ENCODE results near the gene UVSSA. TPM values are rescaled to one million over a fixed set of nuclear protein-coding genes. Genes with fewer than 3 reads are reported as not detected.

Gene UVSSA
- total and polyA plus RNA-seq, 9 of the 15 experiments (the other 6 are each of a cell fraction or from before 2014, with no cell fraction given): 0.21 to 14.6 (median 3.3) TPM

DNA sequence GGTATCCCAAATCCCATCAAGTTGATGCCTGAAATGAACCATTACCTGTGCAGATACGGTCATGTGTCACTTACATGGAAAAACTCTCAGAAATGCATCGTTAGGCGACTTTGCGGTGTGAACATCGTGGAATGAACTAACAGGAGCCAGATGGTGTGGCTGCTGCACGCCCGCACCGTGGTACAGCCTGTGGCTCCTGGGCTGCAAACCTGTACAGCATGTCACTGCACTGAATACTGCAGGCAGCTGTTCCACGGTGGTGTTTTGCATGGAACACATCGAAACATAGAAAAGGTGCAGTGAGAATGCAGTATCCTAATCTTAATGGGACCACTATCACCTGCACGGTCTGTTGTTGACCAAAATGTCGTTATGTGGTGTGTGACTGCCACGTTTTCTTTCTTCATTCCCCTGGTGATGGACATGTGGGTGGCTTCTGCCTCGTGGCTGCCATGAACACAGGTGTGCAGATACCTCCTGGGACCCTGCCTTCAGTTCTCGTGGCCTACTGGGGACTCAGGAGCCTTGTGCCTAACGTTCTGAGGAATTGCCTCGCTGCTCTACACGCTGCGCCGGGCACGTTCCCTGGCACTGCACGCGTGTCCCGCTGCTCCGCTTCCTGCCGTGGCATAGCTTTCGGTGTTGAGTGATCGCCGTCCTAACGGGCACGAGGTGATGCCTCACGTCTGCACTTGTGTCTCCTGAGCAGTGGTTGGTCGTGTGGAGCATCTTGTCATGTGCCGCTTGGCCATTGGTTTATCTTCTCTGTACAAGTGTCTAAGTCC, 38.9 kb upstream of the UVSSA start:
- Histone ChIP-seq H2AFZ (ENCODE audit: low read depth, low read length) (no peak overlapping the region), H3K9ac (ENCODE audit: insufficient read depth in 1 of 2, low read depth in 2 of 2, low read length in 2 of 2) (peak overlapping the region in 1 of 2 experiments; percentile 80; a peak in 2 of 4 replicates), H3K4me3 (no peak overlapping the region), H3K4me1 (replicated peaks in 1 of 2; ENCODE audit: control insufficient read depth in 2 of 2, insufficient read depth in 2 of 2, low read length in 2 of 2) (peaks cover 4 to 44% of the 10 kb centered on the region in 2 experiments; a peak in 4 of 5 replicates), H3K27ac (ENCODE audit: extremely low read depth, low read depth, low read length) (no peak overlapping the region), H4K20me1 (replicated peaks; ENCODE audit: control insufficient read depth, insufficient read depth, low read length) (peaks cover 12% of the 10 kb centered on the region), H3K36me3 (ENCODE audit: control insufficient read depth, insufficient read depth, low read length) (peaks cover 48% of the 10 kb centered on the region; the same call in 2 of the 3 replicates), H3K9me3 (replicated peaks; ENCODE audit: control insufficient read depth, insufficient read depth, low read depth, low read length) (no peaks in the 10 kb centered on the region), H3K27me3 (ENCODE audit: control insufficient read depth in 2 of 2, insufficient read depth in 2 of 2, low read length in 2 of 2) (no peaks in the 10 kb centered on the region; a peak in 1 of 5 replicates), H3K9me1 (ENCODE audit: control insufficient read depth, insufficient read depth, low read length) (no peaks in the 10 kb centered on the region), H3K79me2 (ENCODE audit: control insufficient read depth, insufficient read depth, low read length) (peaks cover 83% of the 10 kb centered on the region), H3K4me2 (ENCODE audit: insufficient read depth, low read length) (0 out of 2 replicates have a peak overlapping the region, but pooled peaks have one; percentile 6)
- intact Hi-C loops (cut with micrococcal nuclease) (no loop called here), in situ Hi-C loops (cut with MboI) (no loop called here)
- 94% methylated on average over 33 of the region's 34 CpGs for WGBS (ENCODE audit: insufficient coverage, low coverage, missing lambda C conversion rate)
- CTCF ChIA-PET (ENCODE audit: low intra/inter-chr PET ratio): no interaction called here
- no peak for DNase-seq (ENCODE audit: extremely low read depth in 1 of 4, low spot score in 3 of 4)
- no peak for FAIRE-seq
- no TSS peak for BruUV-seq (replicated peaks)
- ATAC-seq: no peak
- TF ChIP-seq POLR2AphosphoS5 (IDR thresholded peaks at IDR 0.05; ENCODE audit: control insufficient read depth, insufficient read depth, low read depth, low read length) (0 out of 2 replicates have a peak, but pooled peaks have one; percentile 28), POLR2G (IDR thresholded peaks at IDR 0.05; ENCODE audit: low read depth, low read length) (peak; percentile 59)
- TF ChIP-seq, protein P1, sequence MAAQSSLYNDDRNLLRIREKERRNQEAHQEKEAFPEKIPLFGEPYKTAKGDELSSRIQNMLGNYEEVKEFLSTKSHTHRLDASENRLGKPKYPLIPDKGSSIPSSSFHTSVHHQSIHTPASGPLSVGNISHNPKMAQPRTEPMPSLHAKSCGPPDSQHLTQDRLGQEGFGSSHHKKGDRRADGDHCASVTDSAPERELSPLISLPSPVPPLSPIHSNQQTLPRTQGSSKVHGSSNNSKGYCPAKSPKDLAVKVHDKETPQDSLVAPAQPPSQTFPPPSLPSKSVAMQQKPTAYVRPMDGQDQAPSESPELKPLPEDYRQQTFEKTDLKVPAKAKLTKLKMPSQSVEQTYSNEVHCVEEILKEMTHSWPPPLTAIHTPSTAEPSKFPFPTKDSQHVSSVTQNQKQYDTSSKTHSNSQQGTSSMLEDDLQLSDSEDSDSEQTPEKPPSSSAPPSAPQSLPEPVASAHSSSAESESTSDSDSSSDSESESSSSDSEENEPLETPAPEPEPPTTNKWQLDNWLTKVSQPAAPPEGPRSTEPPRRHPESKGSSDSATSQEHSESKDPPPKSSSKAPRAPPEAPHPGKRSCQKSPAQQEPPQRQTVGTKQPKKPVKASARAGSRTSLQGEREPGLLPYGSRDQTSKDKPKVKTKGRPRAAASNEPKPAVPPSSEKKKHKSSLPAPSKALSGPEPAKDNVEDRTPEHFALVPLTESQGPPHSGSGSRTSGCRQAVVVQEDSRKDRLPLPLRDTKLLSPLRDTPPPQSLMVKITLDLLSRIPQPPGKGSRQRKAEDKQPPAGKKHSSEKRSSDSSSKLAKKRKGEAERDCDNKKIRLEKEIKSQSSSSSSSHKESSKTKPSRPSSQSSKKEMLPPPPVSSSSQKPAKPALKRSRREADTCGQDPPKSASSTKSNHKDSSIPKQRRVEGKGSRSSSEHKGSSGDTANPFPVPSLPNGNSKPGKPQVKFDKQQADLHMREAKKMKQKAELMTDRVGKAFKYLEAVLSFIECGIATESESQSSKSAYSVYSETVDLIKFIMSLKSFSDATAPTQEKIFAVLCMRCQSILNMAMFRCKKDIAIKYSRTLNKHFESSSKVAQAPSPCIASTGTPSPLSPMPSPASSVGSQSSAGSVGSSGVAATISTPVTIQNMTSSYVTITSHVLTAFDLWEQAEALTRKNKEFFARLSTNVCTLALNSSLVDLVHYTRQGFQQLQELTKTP (IDR thresholded peaks at IDR 0.05; ENCODE audit: low read depth in 1 of 2, partially characterized antibody in 2 of 2): no peak
- POLR2A ChIA-PET: interaction anchor here (0.6 to 2.2 kb wide), 7 partner anchors 10 to 613 kb away, joined by 3 to 11 read pairs (median 4); partner anchors contain the start of gene MAEA

All from K562 (cell line).